ENCODE data around the gene MCM5.

- TF ChIP-seq EZH2 (IDR thresholded peaks at IDR 0.05; ENCODE audit: insufficient read depth, poor library complexity, severe bottlenecking), result no peak
- no peak for TF ChIP-seq EZH2phosphoT487 (IDR thresholded peaks at IDR 0.05; ENCODE audit: insufficient read depth, low read depth)
Measured at GRCh38 chr22:35452351-35452781, 52.4 kb downstream of the MCM5 start.
